Measurements from ENCODE around the gene DDX11.
"Not testable (repeated sequence)": the region's sequence is repeated elsewhere in the genome, so short reads cannot be mapped to it uniquely, and the experiment has no call there.

The DDX11 gene

DNA sequence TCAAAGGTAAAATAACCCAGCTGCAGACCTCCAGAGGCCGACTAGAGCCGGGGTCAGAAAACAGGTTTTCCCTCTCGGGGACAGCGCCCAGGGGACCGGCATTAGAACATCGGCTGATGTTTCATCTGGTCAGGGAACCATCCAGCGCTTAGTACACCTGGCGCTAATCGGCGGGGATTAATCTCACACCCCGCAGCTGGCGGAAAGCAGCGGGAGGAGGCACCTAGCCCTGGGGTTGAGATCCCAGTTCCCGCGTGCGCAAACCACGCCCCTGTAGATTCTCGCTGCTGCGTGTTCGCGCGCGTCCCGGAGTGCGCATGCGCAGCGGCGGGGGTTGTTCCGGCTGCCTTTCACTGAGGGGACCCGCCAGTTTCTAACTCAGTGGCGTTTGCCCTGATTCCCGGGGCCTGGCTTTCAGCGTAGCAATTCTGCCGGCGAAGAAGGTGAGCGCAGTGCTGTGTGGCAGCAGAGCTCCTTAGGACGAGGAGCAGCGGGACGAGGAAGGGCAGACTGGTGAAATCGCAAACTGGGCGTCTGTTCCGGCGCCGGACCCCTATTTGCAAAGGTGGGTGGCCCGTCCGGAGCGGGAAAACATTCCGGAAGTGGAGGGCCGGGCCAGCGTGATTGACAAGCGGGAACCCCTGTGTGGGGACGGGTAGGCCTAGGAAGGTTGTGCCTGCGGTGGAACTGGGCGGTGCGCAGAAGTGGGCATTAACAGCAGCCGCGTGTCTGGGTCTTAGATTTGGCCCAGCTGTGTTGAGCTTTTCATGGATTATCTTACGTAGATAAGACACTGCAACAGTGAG, at the start of gene DDX11:
TSS of gene DDX11 (plus strand) at position 334 of the 806 bp plus-strand sequence. CDS start 4,534 bp downstream, outside the sequence.
- DNase-seq (ENCODE audit: low spot score): peak; percentile 90

DNA sequence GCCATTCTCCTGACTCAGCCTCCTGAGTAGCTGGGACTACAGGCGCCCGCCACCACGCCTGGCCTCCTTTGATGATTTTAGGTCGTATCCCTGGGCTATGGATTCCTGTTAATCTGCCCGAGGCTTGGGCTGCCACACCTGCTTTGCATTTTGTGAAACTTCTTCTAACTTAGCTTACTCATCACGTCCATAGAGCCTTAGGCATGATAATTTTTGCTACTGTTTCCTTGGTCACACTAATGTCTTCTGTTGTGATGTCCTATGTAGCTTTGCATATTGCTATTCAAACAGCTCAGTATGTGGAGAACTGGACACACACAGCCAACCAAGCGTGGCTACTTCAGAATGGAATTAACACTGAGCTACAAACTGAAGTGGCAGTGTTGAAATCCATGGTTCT, 47.5 kb upstream of the DDX11 start:
- DNase-seq (ENCODE audit: low spot score): no peak

DNA sequence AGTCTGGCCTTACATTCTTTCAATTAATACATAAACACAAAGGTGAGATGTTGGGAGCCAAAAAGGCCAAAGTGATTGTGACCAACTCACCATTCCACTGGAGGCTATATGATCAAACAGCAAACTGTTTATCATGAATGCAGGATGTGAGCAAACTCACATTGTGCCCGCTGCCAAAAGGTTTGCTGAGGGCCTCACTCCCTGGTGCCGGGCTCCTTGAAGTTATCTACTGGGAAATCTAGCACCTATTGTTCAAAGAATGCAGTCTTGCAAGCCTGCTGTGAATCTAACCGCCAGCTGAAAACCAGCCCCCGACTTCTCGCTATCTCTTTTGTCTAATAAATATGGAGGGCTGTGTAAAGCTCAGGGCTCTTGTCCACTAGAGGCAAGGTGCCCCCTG, 46.7 kb upstream of the DDX11 start:
- not testable (repeated sequence) for DNase-seq (ENCODE audit: low spot score)

DNA sequence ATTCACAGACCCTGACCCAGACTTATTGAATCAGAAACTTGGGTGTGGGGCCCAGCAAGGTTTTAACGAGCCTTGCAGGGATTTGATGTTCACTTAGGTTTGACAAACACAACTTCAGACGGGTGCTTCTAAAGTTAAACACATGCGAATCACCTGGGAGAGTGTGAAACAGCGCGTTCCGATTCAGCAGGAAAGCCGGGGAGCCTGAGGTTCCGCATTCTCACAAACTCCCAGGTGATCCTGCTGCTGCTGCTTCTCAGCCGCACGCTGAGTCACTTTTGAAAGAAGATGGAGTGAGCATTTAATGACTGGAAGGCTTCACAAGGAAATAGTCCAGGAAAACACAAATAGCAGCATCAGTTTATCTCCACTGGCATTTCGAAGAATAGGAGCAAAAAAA, 44.2 kb upstream of the DDX11 start:
- DNase-seq (ENCODE audit: low spot score): no peak

DNA sequence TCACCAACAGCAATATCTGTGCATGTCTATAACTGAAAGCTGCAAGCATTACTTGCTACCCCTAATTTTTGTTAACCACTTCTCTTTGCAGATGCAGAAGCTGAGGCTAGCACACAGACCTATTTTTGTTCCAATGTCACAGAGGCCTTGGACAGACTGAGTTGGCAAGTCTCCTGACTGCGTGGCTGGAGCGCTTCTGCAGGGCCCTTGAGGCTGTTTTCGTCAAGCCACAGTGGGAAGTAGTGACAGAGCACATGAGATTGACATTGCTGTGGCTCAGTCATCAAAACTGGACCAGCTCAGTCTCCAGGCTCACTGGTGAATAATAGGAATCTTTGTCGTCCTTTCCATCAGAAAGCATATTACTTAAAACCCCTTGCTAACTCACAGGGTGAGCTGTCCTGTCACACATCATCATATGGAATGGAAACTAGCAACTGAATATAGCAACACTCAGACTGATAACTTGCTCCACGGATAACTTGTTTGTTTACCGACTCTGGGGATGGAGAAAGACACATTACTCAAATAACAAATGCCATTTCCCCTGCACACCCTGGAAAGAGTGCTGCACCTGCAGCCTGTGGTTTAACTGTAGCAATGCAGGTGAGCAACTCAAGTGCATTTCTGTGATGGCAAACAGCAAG, 43.6 kb upstream of the DDX11 start:
- DNase-seq (ENCODE audit: low spot score): no peak

DNA sequence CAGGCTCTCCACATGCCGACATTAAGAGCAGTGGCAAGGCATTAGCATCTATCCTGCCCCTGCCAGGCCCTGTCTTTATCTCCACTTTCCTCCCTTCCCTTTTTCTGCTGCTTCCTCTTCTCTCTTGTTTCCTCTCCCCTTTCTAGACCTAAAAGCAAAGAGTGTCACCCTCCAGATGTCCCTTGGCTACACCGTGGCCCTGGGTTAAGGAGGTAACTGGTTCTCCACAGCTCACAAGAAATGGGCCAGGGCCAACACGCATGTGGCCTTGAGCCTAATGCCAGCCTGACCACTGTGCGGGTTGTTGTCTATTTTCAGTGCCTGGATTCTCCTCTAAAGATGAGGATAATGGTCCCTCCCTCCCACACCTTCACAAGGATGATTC, 41.7 kb upstream of the DDX11 start:
- DNase-seq (ENCODE audit: low spot score): no peak

DNA sequence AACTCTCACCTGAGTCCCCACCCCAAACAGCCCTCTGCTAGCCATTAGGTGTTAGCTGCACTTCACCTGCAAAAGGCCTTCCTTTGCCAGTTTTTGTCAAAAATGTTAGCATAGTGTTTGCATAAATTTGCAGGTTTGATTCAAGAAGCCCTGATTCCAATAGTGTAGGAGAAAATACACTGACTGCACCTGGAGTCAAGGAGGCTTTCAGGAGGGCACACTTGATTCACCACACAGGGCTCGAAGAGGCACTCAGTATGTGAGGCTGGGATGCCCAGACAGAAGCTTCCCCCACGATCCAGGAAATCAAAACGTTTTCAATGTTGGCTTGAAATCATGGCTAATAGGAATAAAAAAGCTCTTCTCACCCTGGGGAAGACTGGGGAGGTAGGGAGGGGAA, 40.5 kb upstream of the DDX11 start:
- DNase-seq (ENCODE audit: low spot score): no peak

DNA sequence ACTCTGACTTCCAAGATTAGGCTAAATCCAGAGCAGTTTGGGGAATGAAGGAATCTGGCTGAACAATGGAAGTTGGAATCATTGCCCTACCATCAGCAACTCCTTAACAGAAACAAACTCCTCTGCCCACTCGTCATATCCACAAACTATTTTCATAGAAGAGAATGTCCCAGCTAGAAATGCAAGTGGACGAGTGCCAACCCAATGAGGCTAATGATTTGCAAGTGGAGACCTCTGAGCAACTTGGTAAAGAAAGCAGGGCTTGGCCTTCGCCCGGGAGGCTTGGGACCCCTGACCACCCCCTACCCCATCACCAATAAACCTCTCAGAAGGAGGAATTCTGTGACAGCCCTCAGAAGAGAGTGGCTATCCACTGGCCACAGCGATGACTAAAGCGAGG, 40.0 kb upstream of the DDX11 start:
- no peak for DNase-seq (ENCODE audit: low spot score)

DNA sequence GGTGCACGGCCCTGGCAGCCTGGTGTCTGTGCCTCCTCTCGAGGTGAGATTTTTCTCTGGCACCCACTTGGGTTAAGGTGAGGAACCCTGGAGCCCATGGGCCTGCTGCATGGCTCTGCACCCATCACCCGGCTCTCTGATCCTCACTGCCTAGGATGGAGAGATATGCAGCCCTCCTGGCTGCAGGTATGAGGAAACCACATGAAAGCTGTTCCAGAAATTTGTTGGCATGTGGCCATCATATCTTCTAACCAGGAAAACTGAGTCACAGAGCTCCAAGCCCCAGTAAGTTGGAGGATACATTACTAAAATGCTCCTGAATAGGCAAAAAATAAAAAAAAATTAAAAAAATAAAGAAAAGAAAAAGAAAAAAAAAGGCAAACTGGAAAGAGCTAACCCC, 39.3 kb upstream of the DDX11 start:
- peak; percentile 85 for DNase-seq (ENCODE audit: low spot score)

DNA sequence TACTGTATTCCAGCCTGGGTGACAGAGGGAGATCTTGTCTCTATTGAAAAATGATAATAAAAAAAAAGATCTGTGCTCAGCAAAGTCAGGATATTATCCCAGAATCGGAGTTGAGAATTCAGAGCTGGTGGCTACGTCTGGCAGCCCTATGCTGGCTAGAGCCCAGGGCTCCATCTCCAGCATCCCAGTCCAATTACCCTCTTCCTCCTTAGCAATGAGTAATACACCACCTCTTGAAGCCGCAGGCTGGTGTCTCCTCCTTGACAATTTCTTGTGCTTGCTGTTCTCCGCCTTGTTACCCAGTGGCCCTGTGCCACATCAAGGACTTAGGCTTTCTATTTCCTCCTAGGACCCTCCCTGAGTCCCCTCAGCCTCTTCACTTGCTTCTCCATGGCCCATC, 38.4 kb upstream of the DDX11 start:
- DNase-seq (ENCODE audit: low spot score): peak; percentile 61

DNA sequence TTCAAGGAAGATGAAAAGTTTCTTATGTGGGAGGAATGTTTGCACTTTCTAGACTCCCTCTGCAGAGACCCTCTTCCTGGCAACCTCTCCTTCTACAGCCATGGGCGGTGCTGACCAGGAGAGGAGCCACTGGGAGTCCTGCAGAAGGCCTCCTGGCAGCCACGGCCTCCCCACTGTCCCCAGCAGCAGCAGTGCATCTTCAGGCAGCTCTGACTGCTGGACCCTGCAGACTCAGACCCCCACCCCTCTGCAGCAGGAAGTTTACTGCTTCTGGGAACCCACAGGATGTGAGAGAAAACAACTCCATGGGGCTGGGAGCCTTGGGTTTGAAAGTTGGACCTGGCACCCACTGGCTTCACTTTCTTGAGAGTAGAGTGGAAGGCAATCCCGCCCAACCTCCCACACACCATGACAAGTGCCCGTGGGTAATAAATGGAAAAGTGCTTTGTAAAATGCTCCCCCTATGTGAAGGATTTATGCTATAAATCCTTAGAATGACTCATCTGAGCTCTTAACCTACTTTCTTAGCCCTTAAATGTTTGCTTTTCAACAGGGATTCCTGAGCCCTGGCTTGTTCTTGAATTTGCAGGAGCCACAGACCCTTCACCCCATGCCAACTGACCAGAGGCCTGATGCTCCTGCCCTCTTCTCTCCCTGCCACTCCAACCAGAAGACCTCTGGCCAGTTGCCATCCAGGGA, 37.5 kb upstream of the DDX11 start:
- peak; percentile 68 for DNase-seq (ENCODE audit: low spot score)

DNA sequence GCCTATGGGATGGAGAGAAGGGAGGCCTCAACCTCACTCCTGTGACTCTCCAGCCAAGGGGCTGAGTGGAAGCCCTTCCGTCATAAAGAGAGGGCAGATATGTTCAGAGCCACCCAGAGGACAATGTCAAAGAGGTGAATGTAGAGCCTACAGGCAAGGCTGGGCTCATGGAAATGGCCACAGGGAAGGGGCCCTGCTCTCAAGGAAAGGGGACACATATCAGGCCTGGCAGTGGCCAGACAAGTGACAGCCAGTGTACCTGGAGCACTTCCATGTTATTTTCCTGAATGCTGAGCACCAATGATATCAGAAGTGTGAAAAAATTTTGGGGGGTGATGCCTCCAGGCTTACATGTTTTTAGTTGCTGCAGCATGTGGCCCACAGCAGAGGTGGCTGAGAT, 36.6 kb upstream of the DDX11 start:
- no peak for DNase-seq (ENCODE audit: low spot score)

DNA sequence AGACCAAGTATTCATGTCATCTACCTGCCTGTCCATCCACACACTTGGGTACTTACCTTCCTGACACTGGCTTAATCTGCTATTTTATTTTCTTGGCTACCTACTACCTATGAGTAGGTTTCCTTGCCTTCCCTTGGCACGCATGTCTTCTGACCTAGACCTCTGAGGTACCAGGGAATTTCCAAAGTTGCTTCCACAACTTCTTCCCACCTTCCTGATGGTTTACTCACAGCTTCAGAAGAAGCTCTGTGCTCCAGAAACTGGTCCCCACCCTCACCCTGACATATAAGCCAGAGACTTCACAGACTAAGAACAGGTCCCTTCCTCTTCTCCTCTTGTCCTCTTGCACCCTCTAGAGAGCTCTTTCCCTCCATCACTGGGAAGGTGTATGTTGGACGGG, 35.7 kb upstream of the DDX11 start:
- no peak for DNase-seq (ENCODE audit: low spot score)

DNA sequence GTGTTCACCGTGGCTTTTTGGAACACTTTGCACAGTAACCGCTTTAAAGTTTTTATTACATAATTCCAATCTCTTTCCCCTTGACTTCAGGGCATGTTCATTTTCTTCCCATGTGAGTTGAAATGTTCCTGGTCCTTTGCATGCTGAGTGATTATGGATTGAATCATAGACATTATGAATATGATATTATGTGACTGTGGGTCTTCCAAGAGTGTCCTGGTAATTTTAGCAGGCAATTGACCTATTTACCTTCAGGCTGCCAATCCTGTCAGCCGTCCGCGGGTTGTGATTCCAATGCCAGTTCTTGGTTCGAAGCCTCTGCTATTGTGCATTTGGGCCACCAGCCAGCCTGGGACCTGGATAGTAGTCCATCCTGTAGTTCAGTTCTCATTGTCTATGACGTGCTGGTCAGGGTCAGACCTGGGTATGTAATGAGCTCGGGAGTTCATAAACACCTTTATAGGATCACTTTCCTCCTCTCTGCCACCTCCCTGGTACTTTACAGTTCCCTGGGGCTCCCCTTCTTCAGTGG, 32.6 kb upstream of the DDX11 start:
- no peak for DNase-seq (ENCODE audit: low spot score)

DNA sequence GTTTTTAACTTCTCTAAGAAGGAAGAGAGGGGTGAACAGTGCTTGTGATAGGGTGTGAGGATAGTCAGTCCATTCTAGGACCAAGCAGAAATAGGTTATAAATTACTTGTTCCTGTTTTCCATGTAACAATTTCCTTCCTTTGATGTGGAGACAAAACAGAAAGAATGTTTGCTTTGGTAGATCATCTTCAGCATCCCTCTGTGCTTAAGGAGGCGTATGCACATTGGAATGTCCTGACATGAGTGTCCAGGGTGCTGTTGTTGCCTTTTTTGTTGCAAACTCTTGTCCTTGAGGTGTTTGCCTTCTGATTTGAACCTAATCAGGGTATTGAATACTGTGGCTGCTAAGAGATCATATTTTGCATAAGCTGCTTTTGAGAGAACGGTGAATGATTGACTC, 23.5 kb upstream of the DDX11 start:
- not testable (repeated sequence) for DNase-seq (ENCODE audit: low spot score)

DNA sequence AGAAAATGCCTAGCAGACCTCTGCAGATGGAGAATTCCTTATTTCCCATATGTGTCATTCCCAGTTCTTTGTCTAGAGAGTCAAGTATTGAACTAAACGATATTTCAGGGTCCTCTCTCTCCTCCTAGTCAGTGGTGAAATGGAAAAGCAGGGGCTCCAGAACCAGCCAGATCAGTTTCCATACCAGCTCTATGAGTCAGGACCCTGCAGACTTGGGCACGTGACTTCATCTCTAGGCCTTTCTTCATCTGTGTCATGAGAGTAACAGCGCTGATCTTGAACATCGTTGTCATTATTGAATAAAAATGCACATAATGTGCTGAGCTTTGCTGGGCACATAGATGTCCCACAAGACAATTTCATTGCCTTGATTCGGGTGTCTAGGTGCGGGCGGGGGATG, 23.1 kb upstream of the DDX11 start:
- not testable (repeated sequence) for DNase-seq (ENCODE audit: low spot score)

DNA sequence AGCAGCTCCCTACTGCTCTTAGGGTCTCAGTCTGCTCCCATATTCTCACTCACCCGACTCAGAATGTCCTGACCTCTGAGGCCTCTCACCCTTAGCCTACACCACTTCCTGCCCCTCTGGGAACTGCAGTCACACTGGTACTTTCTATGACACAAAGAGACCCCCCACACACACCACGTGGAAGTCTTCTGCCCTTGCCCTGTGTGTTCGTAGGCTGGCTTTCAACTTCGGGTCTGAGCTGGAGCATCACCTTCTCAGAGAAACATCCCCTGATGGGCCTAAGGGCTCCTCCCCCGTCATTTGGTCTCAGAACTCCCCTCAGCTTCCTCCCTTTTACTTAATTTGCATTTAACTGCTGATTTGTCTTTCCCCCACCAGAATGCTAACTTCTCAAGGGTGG, 22.0 kb upstream of the DDX11 start:
- DNase-seq (ENCODE audit: low spot score): not testable (repeated sequence)

DNA sequence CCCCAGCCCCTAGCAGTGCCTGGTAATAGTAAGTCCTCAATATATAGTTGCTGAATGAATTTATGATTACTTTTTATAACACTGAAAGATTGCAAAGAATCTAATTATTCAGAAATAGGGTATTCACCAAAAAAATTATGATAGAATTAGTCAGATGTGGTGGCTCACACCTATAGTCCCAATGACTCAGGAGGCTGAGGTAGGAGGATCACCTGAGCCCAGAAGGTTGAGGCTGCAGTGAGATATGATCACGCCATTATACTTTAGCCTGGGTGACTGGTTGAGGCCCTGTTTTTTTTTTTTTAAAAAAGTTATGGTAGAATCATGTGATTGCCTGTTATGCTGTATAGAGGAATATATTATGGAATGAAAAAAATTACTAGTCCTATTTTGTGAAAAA, 21.5 kb upstream of the DDX11 start:
- not testable (repeated sequence) for DNase-seq (ENCODE audit: low spot score)

DNA sequence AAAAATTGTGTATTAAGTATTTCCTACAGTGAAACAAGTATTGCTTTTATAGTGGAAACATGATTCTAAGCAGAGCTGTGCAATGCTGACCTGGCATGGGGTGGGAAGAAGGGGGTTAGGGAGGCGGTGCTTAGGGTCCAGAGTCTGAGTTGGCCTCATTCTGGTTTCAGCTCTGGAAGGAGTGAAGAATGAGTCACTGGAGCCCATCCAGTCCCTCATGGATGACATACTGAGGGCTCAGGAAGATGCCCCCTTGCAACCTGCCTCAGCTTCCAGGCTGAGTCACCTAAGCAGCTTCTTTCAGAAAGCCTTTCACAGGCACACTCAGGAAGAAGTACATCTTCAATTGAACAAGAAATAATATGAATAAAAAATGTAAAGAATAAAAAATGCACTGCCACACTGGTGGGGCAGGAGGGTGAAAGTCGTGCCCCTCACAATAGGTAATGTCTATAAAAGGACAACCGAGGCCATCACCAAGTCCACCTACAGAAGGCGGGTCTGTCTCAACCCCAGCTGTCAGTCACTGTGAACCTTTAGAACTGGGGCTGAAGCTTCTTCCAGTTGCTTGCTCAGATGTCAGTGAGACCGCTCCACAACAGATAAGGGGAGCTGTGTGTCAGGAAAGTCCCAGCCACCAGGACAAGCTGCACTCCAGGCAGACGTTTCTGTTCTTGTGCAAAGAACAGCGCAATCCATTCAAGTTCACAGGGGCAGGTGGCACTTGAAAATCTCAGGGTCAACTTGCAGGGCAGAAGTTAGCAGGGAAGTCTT, 20.8 kb upstream of the DDX11 start:
- DNase-seq (ENCODE audit: low spot score): not testable (repeated sequence)

DNA sequence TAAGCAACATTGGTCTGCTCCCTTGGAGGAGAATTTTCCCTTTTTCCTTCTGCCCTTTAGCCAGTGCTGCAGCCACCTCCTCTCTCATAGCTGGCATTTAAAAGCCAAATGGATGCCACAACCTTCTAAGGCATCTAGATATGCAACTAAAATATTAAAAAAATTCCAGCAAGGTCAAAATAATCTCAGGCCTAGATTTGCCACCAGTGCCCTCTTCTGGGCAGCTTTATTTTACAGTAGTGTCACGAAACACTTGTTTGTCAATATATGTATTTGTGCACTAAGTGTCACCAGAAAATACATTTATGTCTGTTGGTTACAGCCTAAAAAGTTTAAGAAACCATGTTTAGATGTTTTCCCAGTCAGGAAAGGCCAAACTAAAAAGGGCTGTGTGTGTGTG, 19.7 kb upstream of the DDX11 start:
- DNase-seq (ENCODE audit: low spot score): not testable (repeated sequence)

DNA sequence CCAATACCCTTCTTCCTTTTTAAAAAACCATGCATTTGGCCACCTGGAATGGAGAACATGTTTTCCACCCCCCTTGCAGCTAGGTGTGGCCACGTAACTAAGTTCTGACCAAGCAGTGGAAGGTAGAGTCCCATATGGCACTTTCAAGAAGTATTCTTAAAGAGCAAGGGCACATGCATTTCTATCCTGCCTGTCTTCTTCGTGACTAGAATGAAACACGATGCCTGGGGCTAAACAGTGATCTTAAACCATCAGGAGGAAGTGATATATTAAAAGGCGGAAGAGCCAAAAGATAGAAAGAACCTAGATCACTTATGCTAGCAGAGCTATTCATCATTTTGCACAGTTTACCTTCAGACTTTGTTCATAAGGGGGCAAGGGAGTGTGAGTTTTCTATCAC, 16.0 kb upstream of the DDX11 start:
- no peak for DNase-seq (ENCODE audit: low spot score)

DNA sequence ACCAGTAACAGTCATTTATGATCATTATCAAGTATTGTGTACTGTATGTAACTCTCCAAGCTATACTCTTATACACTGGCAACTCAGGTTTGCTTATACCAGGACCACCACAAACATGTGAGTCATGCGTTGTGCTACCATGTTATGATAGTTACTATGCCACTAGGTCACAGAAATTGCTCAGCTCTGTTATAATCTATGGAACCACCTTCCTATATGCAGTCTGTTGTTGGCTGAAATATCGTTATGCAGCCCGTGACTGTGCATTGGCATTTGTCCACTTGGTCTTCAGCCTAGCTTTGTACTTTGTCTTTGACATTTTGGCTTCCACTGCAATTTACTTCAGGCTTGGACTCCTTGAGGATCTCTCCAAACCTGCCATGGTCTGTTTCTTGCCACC, 7.5 kb upstream of the DDX11 start:
- DNase-seq (ENCODE audit: low spot score): not testable (repeated sequence)

Data from LoVo (cell line).